HepG2 (cell line): ENCODE results near the gene BLVRA. TPM values are rescaled to one million over a fixed set of nuclear protein-coding genes. Genes with fewer than 3 reads are reported as not detected.

ENCODE experiments used
- CEBPB ChIP-seq: IDR thresholded peaks from 2 replicates; pipeline ENCODE4 v1.6.1; 2011; ENCODE audit warnings: low read depth, low read length, improper control_type of control experiment, borderline replicate concordance
- HMGXB3 ChIP-seq: sonication (generic); formaldehyde crosslinking; IDR thresholded peaks from 2 replicates; pipeline ENCODE4 v1.4.0; 2020; ENCODE audit warnings: missing genetic modification reagents, borderline replicate concordance
- IRF2 ChIP-seq: IDR thresholded peaks from 2 replicates; pipeline ENCODE4 v1.6.1; 2018; ENCODE audit warnings: missing genetic modification reagents, missing compliant biosample characterization
- ISL2 ChIP-seq: sonication (generic); formaldehyde crosslinking; IDR thresholded peaks from 2 replicates; pipeline ENCODE4 v1.5.0; 2020; ENCODE audit warnings: missing genetic modification reagents
- MED13 ChIP-seq: sonication (generic); formaldehyde crosslinking; IDR thresholded peaks from 2 replicates; pipeline ENCODE4 v1.5.0; 2020; ENCODE audit warnings: missing genetic modification reagents
- PITX1 ChIP-seq: sonication (generic); formaldehyde crosslinking; IDR thresholded peaks from 2 replicates; pipeline ENCODE4 v1.5.1; 2020; ENCODE audit warnings: mild to moderate bottlenecking, missing genetic modification reagents
- POLR2AphosphoS2 ChIP-seq: IDR thresholded peaks from 2 replicates; pipeline ENCODE4 v1.6.1; 2011; ENCODE audit warnings: low read depth, low read length, improper control_type of control experiment
- RAD21 ChIP-seq: fragments of 450-650 bp; formaldehyde crosslinking; IDR thresholded peaks from 2 replicates; pipeline ENCODE4 v1.5.0; 2020; ENCODE audit warnings: mild to moderate bottlenecking
- RXRA ChIP-seq: sonication (generic); formaldehyde crosslinking; IDR thresholded peaks from 2 replicates; pipeline ENCODE4 v1.5.1; 2020; ENCODE audit warnings: missing genetic modification reagents
- SSRP1 ChIP-seq: IDR thresholded peaks from 2 replicates; pipeline ENCODE4 v1.6.1; 2016; ENCODE audit warnings: control low read depth
- TGIF2 ChIP-seq: IDR thresholded peaks from 2 replicates; pipeline ENCODE4 v1.6.1; 2016; ENCODE audit warnings: control low read depth, missing compliant biosample characterization
- ZMYM3 ChIP-seq: sonication (generic); formaldehyde crosslinking; IDR thresholded peaks from 2 replicates; pipeline ENCODE4 v1.5.1; 2020; ENCODE audit warnings: mild to moderate bottlenecking, missing genetic modification reagents
- ZNF317 ChIP-seq: sonication (generic); formaldehyde crosslinking; IDR thresholded peaks from 2 replicates; pipeline ENCODE4 v1.5.0; 2020; ENCODE audit warnings: mild to moderate bottlenecking, missing genetic modification reagents
- ZNF501 ChIP-seq: sonication (generic); formaldehyde crosslinking; IDR thresholded peaks from 2 replicates; pipeline ENCODE4 v1.5.1; 2020; ENCODE audit warnings: mild to moderate bottlenecking, moderate library complexity, missing genetic modification reagents
- ZNF747 ChIP-seq: sonication (generic); formaldehyde crosslinking; IDR thresholded peaks from 2 replicates; pipeline ENCODE4 v1.8.1; 2023; ENCODE audit warnings: missing genetic modification reagents, mild to moderate bottlenecking, borderline replicate concordance
- ZNF878 ChIP-seq: sonication (generic); formaldehyde crosslinking; IDR thresholded peaks from 2 replicates; pipeline ENCODE4 v1.8.1; 2023; ENCODE audit warnings: mild to moderate bottlenecking, missing genetic modification reagents, moderate library complexity
- ZSCAN25 ChIP-seq: sonication (generic); formaldehyde crosslinking; IDR thresholded peaks from 2 replicates; pipeline ENCODE4 v1.8.0; 2022; ENCODE audit warnings: mild to moderate bottlenecking, missing genetic modification reagents
- polyA plus RNA-seq, 8 experiments: library from polyadenylated mRNA; depleted of rRNA in 3 of 8; stranded (reverse) in 7 of 8; unstranded in 1 of 8; fragments of >200 nt; fragmentation: Illumina TruSeq in 4 of 8; extraction: Trizol in 4 of 8; gene quantifications; 2 replicates each; pipeline versions ENCODE4 v1.2.1 to v1.2.3, GENCODE V29; 2011 to 2016; ENCODE audit warnings: low read depth in 4 of 8, missing spikeins in 1 of 8, mixed read lengths in 1 of 8; ENCODE audit not compliant: insufficient read depth in 1 of 8
- total RNA-seq, 5 experiments: library from RNA; depleted of rRNA; stranded (reverse); fragments of >200 nt; fragmentation: Illumina TruSeq; extraction: Trizol; gene quantifications; 2 replicates each; pipeline ENCODE4 v1.2.3, GENCODE V29; 2016; ENCODE audit warnings: low read depth in 1 of 5
- TF ChIP-seq, protein P1 (sequence below): sonication (generic); formaldehyde crosslinking; IDR thresholded peaks from 2 replicates; pipeline ENCODE4 v1.4.0; 2020; ENCODE audit warnings: missing genetic modification reagents
- TF ChIP-seq, protein P2 (sequence below): sonication (generic); formaldehyde crosslinking; IDR thresholded peaks from 2 replicates; pipeline ENCODE4 v1.4.0; 2020; ENCODE audit warnings: missing genetic modification reagents
- TF ChIP-seq, protein P3 (sequence below): sonication (generic); formaldehyde crosslinking; IDR thresholded peaks from 2 replicates; pipeline ENCODE4 v1.9.0; 2022; ENCODE audit warnings: low read depth, missing genetic modification reagents

BLVRA gene
- total and polyA plus RNA-seq, 2 of the 13 experiments (the other 11 are each of a cell fraction or from before 2014, with no cell fraction given) = 39.2 to 64.2 TPM

- TF ChIP-seq, protein P1, sequence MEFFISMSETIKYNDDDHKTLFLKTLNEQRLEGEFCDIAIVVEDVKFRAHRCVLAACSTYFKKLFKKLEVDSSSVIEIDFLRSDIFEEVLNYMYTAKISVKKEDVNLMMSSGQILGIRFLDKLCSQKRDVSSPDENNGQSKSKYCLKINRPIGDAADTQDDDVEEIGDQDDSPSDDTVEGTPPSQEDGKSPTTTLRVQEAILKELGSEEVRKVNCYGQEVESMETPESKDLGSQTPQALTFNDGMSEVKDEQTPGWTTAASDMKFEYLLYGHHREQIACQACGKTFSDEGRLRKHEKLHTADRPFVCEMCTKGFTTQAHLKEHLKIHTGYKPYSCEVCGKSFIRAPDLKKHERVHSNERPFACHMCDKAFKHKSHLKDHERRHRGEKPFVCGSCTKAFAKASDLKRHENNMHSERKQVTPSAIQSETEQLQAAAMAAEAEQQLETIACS = no peak
- TF ChIP-seq POLR2AphosphoS2 = no peak
- TF ChIP-seq, protein P2, sequence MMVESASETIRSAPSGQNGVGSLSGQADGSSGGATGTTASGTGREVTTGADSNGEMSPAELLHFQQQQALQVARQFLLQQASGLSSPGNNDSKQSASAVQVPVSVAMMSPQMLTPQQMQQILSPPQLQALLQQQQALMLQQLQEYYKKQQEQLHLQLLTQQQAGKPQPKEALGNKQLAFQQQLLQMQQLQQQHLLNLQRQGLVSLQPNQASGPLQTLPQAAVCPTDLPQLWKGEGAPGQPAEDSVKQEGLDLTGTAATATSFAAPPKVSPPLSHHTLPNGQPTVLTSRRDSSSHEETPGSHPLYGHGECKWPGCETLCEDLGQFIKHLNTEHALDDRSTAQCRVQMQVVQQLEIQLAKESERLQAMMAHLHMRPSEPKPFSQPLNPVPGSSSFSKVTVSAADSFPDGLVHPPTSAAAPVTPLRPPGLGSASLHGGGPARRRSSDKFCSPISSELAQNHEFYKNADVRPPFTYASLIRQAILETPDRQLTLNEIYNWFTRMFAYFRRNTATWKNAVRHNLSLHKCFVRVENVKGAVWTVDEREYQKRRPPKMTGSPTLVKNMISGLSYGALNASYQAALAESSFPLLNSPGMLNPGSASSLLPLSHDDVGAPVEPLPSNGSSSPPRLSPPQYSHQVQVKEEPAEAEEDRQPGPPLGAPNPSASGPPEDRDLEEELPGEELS (CRISPR knock-in tag) = peak; percentile 88
- peak; percentile 60 for TF ChIP-seq ZMYM3
- TF ChIP-seq ZNF501 = no peak
- peak; percentile 92 for TF ChIP-seq PITX1 (CRISPR knock-in tag)
- no peak for TF ChIP-seq RAD21 (CRISPR knock-in tag)
- TF ChIP-seq SSRP1 (CRISPR knock-in tag) = no peak
- TF ChIP-seq ZNF747 (CRISPR knock-in tag) = peak; percentile 43; the same call in 1 of the 2 replicates
- peak; percentile 84; the same call in 1 of the 2 replicates for TF ChIP-seq ZNF878 (CRISPR knock-in tag)
- peak; percentile 92 for TF ChIP-seq ISL2 (CRISPR knock-in tag)
- peak; percentile 80 for TF ChIP-seq CEBPB
- peak; percentile 89 for TF ChIP-seq RXRA (CRISPR knock-in tag)
- peak; percentile 74; the same call in 1 of the 2 replicates for TF ChIP-seq ZSCAN25 (CRISPR knock-in tag)
- TF ChIP-seq HMGXB3 = 0 out of 2 replicates have a peak, but pooled peaks have one; percentile 27
- peak; percentile 88; the same call in 1 of the 2 replicates for TF ChIP-seq MED13
- TF ChIP-seq TGIF2 (CRISPR knock-in tag) = peak; percentile 59; the same call in 1 of the 2 replicates
- peak; percentile 87; the same call in 1 of the 2 replicates for TF ChIP-seq IRF2 (CRISPR knock-in tag)
- TF ChIP-seq, protein P3, sequence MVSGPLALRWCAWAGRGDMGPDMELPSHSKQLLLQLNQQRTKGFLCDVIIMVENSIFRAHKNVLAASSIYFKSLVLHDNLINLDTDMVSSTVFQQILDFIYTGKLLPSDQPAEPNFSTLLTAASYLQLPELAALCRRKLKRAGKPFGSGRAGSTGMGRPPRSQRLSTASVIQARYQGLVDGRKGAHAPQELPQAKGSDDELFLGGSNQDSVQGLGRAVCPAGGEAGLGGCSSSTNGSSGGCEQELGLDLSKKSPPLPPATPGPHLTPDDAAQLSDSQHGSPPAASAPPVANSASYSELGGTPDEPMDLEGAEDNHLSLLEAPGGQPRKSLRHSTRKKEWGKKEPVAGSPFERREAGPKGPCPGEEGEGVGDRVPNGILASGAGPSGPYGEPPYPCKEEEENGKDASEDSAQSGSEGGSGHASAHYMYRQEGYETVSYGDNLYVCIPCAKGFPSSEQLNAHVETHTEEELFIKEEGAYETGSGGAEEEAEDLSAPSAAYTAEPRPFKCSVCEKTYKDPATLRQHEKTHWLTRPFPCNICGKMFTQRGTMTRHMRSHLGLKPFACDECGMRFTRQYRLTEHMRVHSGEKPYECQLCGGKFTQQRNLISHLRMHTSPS (CRISPR knock-in tag) = peak; percentile 93
- peak; percentile 35; the same call in 1 of the 2 replicates for TF ChIP-seq ZNF317 (CRISPR knock-in tag)
These were observed 11.4 kb downstream of the BLVRA start (continued) for GRCh38 chr7:43769791-43770465.
